Measurements from ENCODE around the gene TANC1.

The TANC1 gene

DNA sequence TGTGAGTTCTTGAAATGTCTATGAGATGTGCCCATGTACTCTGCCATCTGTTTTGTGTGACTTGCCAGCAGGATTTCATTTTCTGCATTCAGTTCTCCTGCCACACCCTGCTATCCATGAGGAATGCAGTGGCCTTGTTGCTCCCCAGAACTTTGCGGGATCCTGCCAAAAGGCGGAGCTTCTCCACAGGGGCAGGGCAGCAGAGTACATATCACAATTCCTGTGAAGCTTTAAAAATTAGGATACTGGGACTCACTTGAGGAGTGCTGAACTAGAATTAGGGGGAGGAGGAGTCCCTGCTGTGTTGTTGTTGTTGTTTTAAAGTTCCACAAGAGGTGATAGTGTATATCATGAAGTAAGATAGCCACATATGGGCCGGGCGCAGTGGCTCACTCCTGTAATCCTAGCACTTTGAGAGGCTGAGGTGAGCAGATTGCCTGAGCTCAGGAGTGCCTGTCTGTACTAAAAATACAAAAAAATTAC is 76.4 kb downstream of the TANC1 start:
- no peaks in the 10 kb centered on the region for H3K36me3 Mint-ChIP-seq
- H3K4me3 Mint-ChIP-seq = no peak overlapping the region
- H3K27me3 Mint-ChIP-seq = no peaks in the 10 kb centered on the region
- no peak overlapping the region for H3K27ac Mint-ChIP-seq
- H3K9me3 Mint-ChIP-seq (ENCODE audit: low read depth) = no peaks in the 10 kb centered on the region
- no peaks in the 10 kb centered on the region for H3K4me1 Mint-ChIP-seq (ENCODE audit: low read depth)

DNA sequence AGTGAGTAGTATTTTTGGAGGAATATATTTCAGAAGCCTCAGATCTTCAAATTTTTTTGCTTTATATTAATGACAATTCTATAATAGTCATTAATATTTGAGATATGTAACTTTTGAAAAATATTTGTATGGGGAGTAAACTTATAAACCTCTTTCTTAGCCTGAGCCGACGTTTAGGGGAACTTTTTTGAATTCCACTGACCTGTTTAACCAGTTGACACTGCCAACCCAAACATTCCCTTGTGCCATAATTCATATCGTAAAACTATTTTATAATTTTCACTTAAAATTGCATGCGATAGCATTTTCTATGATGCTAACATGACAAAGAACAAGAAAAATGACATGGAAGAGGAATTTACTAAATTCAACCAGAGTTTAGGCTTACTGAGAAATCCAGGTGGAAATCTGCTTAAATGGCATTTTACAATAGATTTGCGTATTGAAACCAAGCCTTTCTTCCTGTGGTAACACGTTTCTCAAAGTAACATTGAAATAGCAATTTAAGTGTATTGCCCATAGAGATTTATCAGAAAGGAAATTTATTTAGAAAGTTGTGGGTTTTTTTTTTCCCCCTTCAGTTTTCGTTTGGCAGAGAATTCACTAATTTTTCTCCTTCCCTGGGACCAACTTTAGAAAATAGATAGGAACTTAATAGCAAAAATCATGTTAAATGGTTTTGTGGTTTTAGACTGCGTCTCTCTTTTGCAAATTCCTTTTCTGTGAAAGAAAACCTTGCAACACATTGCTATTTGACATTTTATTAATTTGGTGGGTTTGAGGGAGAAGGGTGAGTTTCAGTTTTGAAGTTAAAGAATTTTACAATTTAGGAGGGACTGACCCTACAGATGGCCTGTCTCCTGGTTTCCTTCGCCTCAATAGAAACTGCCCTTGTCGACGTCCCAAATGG is 77.4 kb downstream of the TANC1 start:
- no peaks in the 10 kb centered on the region for H3K36me3 Mint-ChIP-seq
- H3K9me3 Mint-ChIP-seq (ENCODE audit: low read depth) = no peaks in the 10 kb centered on the region
- no peaks in the 10 kb centered on the region for H3K4me1 Mint-ChIP-seq (ENCODE audit: low read depth)
- no peak overlapping the region for H3K27ac Mint-ChIP-seq
- H3K27me3 Mint-ChIP-seq = no peaks in the 10 kb centered on the region
- no peak overlapping the region for H3K4me3 Mint-ChIP-seq

DNA sequence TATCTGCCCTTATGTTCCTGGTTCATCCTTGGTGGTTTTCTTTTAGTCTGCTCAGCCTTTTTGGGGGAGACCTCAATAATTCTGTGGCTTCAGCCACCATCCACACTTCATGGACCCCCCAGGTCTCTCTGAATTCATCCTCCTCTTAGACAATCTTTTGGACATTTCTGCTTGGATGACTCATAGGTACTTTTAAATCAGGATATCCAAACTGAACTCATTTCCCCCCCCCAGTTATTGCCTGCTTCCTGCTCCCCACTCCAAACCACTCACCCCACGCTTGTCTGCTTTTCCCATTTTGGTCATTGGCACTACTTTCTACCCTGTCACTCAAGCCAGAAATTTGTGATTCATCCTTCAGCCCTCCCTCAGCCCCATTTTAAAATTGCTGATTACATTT is 78.5 kb downstream of the TANC1 start:
- Mint-ChIP-seq H3K27me3 (no peaks in the 10 kb centered on the region), H3K9me3 (ENCODE audit: low read depth) (no peaks in the 10 kb centered on the region), H3K4me3 (no peak overlapping the region), H3K36me3 (no peaks in the 10 kb centered on the region), H3K4me1 (ENCODE audit: low read depth) (no peaks in the 10 kb centered on the region), H3K27ac (no peak overlapping the region)

DNA sequence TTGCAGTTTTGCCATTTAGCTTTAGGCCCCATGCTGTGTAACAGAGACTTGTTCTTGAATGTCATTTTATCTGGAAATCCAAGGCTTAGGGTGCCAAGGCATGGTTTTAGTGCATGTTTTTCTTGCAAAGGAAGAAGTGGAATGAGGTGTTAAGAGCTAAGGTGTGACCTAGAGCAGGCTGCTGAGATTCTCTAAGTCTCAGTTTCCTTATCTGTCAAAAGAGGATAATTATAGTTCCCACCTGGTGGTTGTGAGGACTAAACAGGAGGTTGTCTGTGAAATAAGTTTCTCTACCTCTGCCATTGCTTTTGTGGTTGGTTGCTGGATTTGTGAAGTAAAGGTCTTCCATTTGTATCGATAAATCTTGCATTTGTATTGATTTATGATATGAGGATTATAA is 82.0 kb downstream of the TANC1 start:
- H3K4me3 Mint-ChIP-seq = no peak overlapping the region
- H3K27ac Mint-ChIP-seq = no peak overlapping the region
- no peaks in the 10 kb centered on the region for H3K9me3 Mint-ChIP-seq (ENCODE audit: low read depth)
- H3K36me3 Mint-ChIP-seq = no peaks in the 10 kb centered on the region
- no peaks in the 10 kb centered on the region for H3K4me1 Mint-ChIP-seq (ENCODE audit: low read depth)
- no peaks in the 10 kb centered on the region for H3K27me3 Mint-ChIP-seq

DNA sequence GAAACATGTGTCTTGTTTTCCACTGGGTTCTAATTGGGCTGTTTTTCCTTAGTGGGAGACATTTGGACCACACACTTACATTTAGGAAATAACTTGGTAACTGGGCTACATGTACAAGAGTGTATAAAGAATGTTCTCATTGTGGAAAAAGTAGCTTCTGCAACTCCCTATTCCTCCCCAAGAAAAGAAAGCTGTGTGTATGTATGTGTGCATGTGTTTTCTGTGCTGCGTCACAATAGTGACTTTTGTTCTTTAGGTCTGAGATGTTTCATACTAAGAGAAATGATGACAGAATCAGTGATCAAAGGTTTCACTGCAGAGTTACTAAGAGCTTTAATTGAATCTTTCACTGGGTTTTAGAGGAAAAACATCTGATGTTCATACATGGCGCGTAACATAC is 82.7 kb downstream of the TANC1 start:
- Mint-ChIP-seq H3K9me3 (ENCODE audit: low read depth) (no peaks in the 10 kb centered on the region), H3K36me3 (no peaks in the 10 kb centered on the region), H3K27me3 (no peaks in the 10 kb centered on the region), H3K27ac (no peak overlapping the region), H3K4me3 (no peak overlapping the region), H3K4me1 (ENCODE audit: low read depth) (no peaks in the 10 kb centered on the region)

DNA sequence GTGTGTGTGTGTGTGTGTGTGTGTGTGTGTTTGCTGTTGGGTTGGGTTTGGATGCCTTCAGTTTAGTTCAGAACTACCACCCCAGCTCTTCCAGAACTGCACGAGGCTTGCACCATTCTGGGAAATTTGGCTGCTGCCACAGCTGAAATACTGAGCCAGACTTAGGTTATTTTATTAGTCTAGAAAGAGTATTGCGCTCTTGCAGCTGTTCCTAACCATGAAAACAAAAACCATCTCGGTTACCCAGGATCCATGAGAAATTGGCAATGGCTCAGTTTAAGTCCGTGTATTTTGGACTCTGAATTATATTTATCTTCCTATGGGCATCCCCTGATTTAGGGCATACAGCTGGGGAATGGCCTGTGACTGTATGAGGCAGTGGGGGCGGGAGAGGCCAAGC is 83.2 kb downstream of the TANC1 start:
- H3K27me3 Mint-ChIP-seq = no peaks in the 10 kb centered on the region
- H3K4me1 Mint-ChIP-seq (ENCODE audit: low read depth) = no peaks in the 10 kb centered on the region
- H3K9me3 Mint-ChIP-seq (ENCODE audit: low read depth) = no peaks in the 10 kb centered on the region
- H3K36me3 Mint-ChIP-seq = no peaks in the 10 kb centered on the region
- no peak overlapping the region for H3K27ac Mint-ChIP-seq
- H3K4me3 Mint-ChIP-seq = no peak overlapping the region

DNA sequence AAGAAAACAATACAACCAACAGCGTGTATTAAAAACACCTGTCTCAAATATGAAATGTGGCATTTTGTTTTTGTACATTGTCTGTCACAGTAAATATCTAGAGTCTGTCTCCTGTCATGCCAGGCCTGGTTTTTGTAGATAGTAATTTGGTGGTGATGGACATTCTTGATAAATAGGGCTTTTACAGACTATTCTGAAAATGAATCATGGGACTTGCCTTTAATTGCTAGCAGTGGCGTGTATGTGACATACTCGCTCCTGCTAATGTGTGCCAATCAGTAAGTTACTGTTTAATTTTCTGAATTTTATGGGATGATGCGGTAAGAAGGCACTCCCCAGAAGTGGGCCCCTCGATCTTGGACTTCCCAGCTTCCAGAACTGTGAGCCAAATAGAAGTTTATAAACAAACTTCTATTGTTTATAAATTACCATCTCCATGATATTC is 83.7 kb downstream of the TANC1 start:
- Mint-ChIP-seq H3K4me1 (ENCODE audit: low read depth) (no peaks in the 10 kb centered on the region), H3K9me3 (ENCODE audit: low read depth) (no peaks in the 10 kb centered on the region), H3K4me3 (no peak overlapping the region), H3K36me3 (no peaks in the 10 kb centered on the region), H3K27me3 (no peaks in the 10 kb centered on the region), H3K27ac (no peak overlapping the region)

DNA sequence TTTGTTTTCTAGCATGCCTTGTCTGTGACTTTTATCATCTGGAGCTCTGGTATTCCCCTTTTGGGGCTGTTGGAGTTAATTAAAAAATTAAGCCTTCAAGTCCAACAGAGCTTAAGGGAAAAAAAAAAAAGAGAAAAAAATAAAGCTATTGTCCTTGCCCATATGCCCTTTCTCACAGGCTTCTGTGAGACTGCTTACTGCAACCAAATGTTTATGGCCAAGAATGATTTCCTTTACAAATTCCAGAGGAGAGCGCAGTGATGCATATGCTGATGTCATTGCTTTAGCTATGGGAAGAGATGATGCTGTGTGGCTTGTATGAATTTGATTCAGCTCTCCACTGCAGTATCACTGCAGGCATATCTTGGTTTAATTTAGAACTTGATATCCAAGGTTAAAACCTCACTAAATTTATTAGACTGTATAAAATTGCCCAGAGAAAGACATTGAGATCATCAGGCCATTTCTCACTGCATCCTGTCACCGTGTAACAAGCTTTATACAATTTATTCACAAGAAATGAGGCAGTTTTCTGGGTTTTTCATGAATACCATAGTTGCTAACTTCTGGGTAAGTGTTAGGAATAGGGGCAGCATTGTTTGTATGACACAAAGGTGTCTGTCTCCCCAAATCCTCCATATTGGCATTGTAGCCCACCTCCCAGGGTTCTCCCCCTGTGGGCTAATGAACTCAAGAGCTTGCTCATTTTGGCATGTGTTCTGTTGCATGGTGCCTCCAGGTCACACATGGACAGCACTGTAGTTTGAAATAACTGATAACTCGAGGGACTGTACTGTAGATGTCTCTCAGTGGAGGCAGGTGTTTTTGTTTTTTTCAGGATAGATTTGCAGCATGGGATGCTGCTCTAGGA is 85.0 kb downstream of the TANC1 start:
- Mint-ChIP-seq H3K4me1 (ENCODE audit: low read depth) (no peaks in the 10 kb centered on the region), H3K4me3 (no peak overlapping the region), H3K27ac (no peak overlapping the region), H3K27me3 (no peaks in the 10 kb centered on the region), H3K36me3 (no peaks in the 10 kb centered on the region), H3K9me3 (ENCODE audit: low read depth) (no peaks in the 10 kb centered on the region)

DNA sequence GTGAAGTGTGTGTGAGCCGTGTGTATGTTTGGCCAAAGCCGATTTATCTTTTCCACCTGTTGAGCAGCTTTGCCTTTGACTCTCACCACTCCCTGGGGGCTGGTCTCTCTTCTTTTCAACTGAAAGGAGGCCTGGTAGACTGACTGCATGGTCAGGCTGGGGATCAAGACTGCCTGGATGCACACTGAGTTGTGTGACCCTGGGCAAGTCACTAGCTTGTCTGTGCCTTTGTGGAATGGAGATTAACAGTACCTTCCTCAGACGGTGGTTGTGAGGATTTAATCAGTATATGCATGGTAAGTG is 85.5 kb downstream of the TANC1 start:
- Mint-ChIP-seq H3K27me3 (no peaks in the 10 kb centered on the region), H3K9me3 (ENCODE audit: low read depth) (no peaks in the 10 kb centered on the region), H3K27ac (no peak overlapping the region), H3K36me3 (no peaks in the 10 kb centered on the region), H3K4me1 (ENCODE audit: low read depth) (no peaks in the 10 kb centered on the region), H3K4me3 (no peak overlapping the region)

DNA sequence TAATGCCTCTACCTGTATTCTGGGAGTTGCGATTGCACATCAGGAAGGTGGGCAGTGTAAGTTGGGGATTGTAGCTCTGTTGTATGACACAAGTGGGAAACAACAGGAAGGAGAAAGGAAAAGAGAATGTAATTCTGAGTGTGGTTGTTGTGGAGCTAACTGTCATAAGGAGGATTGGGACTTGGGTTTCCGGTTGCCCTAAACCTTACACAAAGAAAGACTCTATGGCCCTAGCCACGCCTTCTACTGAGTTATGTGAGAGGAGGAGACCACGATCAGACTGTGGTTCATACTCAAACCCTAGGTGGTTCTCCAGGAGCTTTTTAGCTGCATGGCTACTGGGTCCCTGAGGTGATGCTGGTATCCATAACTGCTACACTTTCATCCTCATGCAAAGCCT is 86.5 kb downstream of the TANC1 start:
- Mint-ChIP-seq H3K27me3 (no peaks in the 10 kb centered on the region), H3K27ac (no peak overlapping the region), H3K4me1 (ENCODE audit: low read depth) (no peaks in the 10 kb centered on the region), H3K36me3 (no peaks in the 10 kb centered on the region), H3K9me3 (ENCODE audit: low read depth) (no peaks in the 10 kb centered on the region), H3K4me3 (no peak overlapping the region)

DNA sequence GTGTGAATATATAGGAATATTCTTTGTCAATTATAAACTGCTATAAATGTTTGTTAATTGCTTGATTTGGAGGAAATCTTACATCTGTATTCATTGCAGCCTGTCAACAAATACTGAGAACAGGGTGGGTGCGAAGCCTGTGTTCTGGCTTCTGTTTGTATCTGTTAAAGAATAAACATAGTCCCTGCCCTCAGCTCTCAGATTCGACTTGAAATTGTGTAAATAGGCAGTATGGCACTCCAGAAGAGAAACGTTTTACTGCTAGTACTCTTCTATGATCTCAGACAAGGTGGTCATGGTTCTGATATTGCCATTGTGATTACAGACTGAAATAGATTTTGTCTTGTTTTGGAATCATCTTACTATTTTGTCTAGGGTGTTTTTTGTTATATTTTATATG is 92.1 kb downstream of the TANC1 start:
- H3K27ac Mint-ChIP-seq = no peak overlapping the region
- no peaks in the 10 kb centered on the region for H3K36me3 Mint-ChIP-seq
- H3K9me3 Mint-ChIP-seq (ENCODE audit: low read depth) = no peaks in the 10 kb centered on the region
- H3K4me3 Mint-ChIP-seq = no peak overlapping the region
- no peaks in the 10 kb centered on the region for H3K27me3 Mint-ChIP-seq
- no peaks in the 10 kb centered on the region for H3K4me1 Mint-ChIP-seq (ENCODE audit: low read depth)

DNA sequence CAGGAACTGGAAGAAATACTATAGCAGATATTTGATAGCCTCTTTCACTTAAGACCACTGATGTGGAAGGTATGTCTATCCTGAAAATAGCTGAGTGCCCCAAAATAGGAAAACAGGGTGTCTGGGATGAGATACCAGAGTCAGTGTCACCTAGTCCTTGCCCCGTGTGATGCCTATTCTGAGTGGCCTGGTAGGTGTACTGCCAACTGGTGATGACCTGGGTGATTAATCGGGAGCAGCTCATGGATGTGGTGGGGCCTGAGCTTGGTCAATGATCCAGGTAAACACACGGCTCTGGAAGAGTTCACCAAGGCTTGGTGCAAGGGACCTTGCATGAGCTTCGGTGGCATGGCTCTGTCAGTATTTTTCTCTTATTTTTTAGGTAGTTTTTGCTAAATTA is 95.2 kb downstream of the TANC1 start:
- H3K27me3 Mint-ChIP-seq = no peaks in the 10 kb centered on the region
- no peak overlapping the region for H3K27ac Mint-ChIP-seq
- no peaks in the 10 kb centered on the region for H3K4me1 Mint-ChIP-seq (ENCODE audit: low read depth)
- H3K9me3 Mint-ChIP-seq (ENCODE audit: low read depth) = no peaks in the 10 kb centered on the region
- H3K36me3 Mint-ChIP-seq = no peaks in the 10 kb centered on the region
- H3K4me3 Mint-ChIP-seq = no peak overlapping the region

DNA sequence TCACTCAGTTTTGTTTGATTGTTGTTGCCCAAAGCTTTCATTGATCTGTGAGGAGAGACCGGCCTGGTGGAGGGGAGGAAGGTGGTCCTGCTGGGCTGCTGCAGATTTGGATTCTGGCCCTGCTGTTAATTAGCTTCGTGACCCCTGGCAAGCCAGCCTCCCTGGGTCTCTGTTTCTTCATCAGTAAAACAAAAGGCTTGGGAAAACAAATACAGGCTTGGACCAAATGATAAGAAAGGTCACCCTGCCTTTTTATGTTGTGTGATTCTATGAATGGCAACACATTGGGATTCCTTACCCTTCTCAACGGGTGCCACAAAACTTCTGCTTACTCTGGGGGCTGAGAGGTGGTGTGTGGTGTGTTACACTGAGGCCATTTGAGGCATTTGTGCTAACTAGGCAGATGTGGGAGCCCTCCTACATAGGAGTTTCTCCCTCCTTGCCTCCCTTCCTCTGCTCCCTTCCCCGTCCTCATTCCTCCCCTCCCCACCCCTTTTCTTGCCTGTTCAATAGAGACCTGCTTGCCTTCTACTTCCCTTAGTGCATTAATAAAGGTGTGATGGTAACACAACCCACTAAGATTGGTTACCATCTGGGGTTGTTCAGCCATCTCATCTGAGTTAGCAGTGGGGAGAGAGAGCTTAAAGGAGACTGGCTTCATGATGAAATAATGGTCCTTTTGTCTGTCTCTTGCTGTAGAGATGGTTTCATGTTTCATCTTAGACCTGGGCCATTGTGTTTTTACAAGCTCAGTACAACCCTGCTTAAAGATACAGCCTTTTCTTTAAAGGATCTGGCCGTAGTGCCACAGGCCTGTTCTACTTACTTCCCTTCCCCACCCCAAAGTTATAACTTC is 96.2 kb downstream of the TANC1 start:
- H3K36me3 Mint-ChIP-seq = no peaks in the 10 kb centered on the region
- no peak overlapping the region for H3K4me3 Mint-ChIP-seq
- H3K27ac Mint-ChIP-seq = no peak overlapping the region
- no peaks in the 10 kb centered on the region for H3K4me1 Mint-ChIP-seq (ENCODE audit: low read depth)
- no peaks in the 10 kb centered on the region for H3K27me3 Mint-ChIP-seq
- no peaks in the 10 kb centered on the region for H3K9me3 Mint-ChIP-seq (ENCODE audit: low read depth)

DNA sequence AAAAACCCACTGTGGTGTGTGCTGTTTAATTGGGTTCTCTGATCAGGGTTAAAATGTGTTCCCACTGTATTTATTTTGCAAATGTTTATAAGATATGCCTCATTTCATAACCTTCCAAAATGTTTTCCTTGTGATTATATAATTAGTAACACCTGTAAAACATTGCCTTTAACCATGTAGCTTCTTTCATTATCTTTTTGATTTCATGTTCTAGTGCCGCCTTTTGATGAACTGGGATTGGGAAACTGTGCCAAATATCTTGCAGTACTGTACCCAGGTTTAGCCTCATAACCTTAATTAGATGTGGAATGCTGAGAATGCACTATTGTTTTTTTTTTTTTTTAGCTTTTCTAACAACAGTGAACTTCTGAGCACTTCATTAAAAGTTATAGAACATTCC is 96.9 kb downstream of the TANC1 start:
- Mint-ChIP-seq H3K9me3 (ENCODE audit: low read depth) (no peaks in the 10 kb centered on the region), H3K36me3 (no peaks in the 10 kb centered on the region), H3K27ac (no peak overlapping the region), H3K4me3 (no peak overlapping the region), H3K27me3 (no peaks in the 10 kb centered on the region), H3K4me1 (ENCODE audit: low read depth) (no peaks in the 10 kb centered on the region)

DNA sequence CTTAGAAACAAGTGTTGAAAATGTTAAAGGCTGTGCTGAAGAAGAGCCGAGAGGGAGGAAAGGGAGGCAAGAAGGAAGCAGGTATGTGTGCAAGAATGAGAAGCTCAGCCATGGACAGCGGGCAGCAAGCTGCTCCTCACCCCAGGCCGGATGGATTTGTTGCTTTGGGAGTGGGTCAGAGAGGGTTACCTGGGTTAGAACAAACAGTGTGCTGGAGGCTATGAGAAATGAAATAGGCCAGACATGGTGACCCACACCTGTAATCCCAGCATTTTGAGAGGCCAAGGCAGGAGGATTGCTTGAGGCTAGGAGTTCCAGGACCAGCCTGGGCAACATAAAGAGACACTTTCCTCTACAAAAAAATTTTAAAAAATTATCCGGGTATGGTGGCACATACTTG is 97.5 kb downstream of the TANC1 start:
- no peaks in the 10 kb centered on the region for H3K9me3 Mint-ChIP-seq (ENCODE audit: low read depth)
- no peak overlapping the region for H3K27ac Mint-ChIP-seq
- H3K36me3 Mint-ChIP-seq = no peaks in the 10 kb centered on the region
- H3K4me1 Mint-ChIP-seq (ENCODE audit: low read depth) = no peaks in the 10 kb centered on the region
- H3K27me3 Mint-ChIP-seq = no peaks in the 10 kb centered on the region
- H3K4me3 Mint-ChIP-seq = no peak overlapping the region
